Epithelial cell of proximal tubule (primary cell): ENCODE measurements around the gene PRG3. TPM values are rescaled to one million over a fixed set of nuclear protein-coding genes. Genes with fewer than 3 reads are reported as not detected.

Experiments
- DNase-seq: peaks from one replicate; pipeline ENCODE4 v3.0.0-alpha.2; 2011; ENCODE audit warnings: low read depth
- H3K4me3 ChIP-seq: 2 replicates; pipeline ENCODE4 v1.5.1; 2011; ENCODE audit warnings: low read depth, mild to moderate bottlenecking, low read length
- CTCF ChIP-seq: conservative IDR thresholded peaks from 2 replicates; pipeline ENCODE4 v1.5.1; 2012; ENCODE audit warnings: low read depth, mild to moderate bottlenecking, low read length
- total RNA-seq: library from RNA; depleted of rRNA; stranded (reverse); fragments of >200 nt; gene quantifications from 2 replicates; pipeline ENCODE4 v1.2.3, GENCODE V29; 2015

PRG3 gene
- total RNA-seq, 1 donor from 2014 or later: not detected

DNA sequence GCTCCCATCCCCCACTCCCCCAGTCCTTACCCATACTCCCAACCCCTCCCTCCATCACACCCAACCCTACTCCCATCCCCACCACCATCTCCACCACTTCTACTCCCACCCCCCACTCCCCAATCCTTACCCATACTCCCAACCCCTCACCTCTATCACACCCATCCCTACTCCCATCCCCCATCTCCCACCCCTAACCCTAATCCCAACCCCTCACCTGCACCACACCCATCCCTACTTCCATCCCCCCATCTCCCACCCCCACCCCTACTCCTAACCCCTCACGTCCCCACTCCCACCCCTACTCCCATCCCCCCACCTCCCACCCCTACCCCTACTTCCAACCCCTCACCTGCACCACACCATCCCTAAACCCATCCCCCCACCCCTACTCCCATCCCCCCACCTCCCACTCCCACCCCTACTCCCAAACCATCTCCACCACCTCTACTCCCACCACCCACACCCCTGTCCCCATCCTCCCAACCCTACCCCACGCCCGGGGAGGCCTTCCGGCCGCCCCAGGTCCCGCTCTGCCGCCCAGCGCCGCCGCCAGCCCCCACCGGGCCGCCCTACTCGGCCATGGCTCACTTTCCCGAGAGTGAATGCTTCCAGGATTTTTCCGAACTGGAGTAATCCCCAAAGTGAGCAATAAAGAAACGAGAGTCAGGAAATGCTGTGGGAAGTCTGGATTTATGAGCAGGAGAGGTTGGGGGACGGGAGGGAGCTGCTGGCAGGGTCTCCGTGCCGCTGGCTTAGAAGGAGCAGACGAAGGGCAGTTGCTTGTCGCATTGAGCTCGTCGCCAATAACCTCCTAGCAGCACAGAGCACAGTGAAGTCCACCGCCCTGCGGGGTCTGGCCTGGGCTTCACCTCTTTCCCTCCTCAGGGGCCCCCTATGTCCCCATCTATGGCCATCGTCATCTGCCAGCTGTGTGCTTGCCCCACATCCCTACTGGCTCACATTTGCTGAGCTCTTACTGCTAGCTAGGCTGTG, 4.6 kb downstream of the PRG3 start:
- no peak overlapping the region for H3K4me3 ChIP-seq
- no peak for DNase-seq
- TF ChIP-seq CTCF: no peak

DNA sequence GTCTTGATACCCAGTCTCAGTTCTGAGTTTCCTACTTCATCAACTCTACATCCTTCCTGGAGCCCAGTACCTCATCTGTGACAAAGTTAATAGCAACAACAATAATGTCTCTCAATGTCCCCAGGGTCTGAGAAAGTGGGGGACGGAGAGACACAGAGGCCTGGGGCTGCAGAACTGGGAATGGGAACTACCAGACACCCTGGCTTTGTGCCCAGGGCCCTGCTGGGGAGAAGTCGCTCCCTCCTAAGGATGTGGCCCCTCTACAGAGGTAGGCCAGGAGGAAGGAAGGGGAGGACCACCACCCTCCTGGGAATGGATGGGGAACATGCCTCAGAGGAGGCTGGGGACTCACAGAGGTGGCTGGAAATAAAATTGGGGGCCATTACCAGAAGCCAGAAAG, 5.5 kb downstream of the PRG3 start:
- no peak for TF ChIP-seq CTCF
- H3K4me3 ChIP-seq: no peak overlapping the region
- DNase-seq: no peak

GRCh38 chr11:57374966-57375365, 6.0 kb downstream of the PRG3 start:
- no peak for TF ChIP-seq CTCF
- no peak overlapping the region for H3K4me3 ChIP-seq
- DNase-seq: no peak

GRCh38 chr11:57373146-57373545, 7.8 kb downstream of the PRG3 start:
- TF ChIP-seq CTCF: no peak
- no peak for DNase-seq

DNA sequence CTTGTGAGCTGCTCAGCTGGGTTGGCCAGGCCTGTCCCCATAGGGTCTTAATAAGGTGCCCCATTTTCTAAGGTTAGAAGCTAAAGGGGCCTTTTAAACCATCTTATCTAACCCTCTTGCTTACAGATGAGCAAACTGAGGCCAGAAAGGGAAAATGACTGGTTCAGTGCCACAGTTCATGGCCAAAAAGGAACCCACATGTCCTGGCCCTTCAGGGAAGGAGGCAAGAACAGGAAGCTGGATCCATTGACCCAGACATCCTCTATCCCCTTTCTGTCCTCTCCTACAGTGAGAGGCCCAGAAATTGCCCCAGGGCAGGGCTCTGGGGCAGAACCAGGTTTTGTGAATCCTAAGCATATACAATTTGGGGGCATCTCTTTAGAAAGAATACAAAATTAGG, 10.0 kb downstream of the PRG3 start:
- TF ChIP-seq CTCF: no peak
- DNase-seq: no peak
- H3K4me3 ChIP-seq: no peak overlapping the region

More at GRCh38 chr11:57373146-57373545, 7.8 kb downstream of the PRG3 start:
- no peak overlapping the region for H3K4me3 ChIP-seq

DNA sequence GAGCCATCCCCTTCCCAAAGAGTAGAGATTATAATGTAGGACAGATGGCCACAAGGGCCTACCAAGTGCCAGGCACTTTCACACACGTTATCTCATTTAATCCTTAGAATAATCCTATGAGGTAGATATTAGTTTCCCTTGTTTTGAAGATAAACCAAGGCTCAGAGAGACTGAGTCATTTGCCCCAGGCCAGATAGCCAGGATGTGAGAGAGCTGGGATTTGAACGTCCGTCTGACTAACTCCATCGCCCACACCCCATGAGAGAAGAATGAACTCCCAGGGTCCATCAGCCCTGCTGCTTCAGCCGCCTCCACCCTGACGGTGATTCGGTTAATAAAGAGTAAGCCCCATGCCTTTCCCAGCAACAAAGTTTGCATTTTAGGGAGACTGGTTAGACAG, 10.7 kb downstream of the PRG3 start:
- TF ChIP-seq CTCF: no peak
- no peak for DNase-seq
- H3K4me3 ChIP-seq: no peak overlapping the region

DNA sequence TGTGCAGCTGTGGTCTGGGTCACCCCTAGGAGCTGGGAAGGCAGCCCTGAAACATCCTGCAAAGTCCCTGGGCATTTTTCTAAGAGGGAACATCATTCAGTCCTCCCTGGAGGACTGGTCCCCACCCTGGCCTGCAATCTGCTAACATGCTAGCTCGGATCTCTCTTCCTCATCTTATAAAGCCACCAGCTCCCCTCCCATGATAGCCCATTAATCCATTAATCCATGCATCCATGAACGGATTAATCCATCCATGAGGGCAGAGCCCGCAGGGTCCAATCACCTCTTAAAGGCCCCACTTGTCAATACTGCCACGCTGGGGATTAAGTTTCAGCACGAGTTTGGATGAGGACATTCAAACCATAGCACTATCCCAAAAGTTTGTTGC, 12.1 kb downstream of the PRG3 start:
- no peak for DNase-seq
- no peak overlapping the region for H3K4me3 ChIP-seq
- no peak for TF ChIP-seq CTCF
